CD4-positive, alpha-beta T cell treated with Interleukin-2 at 100 ng/mL for 4 hours (primary cell): ENCODE results near the gene MRPS34.
"Not testable (repeated sequence)": the region's sequence is repeated elsewhere in the genome, so short reads cannot be mapped to it uniquely, and the experiment has no call there.

ENCODE experiments used
- DNase-seq: peaks from one replicate; pipeline ENCODE4 v3.0.0-alpha.2; 2020; ENCODE audit warnings: low spot score

MRPS34 gene

GRCh38 chr16:1772908-1773702 is at the start of gene MRPS34:
MRPS34 (minus strand) TSS chr16:1773134; CDS start chr16:1773119, 15 bp downstream.
- peak; percentile 81 for DNase-seq

- no peak for DNase-seq
Observed at GRCh38 chr16:1821861-1822611, 49.1 kb upstream of the MRPS34 start.

GRCh38 chr16:1820946-1821290 is 48.0 kb upstream of the MRPS34 start:
- DNase-seq = no peak

GRCh38 chr16:1820096-1820945 is 47.4 kb upstream of the MRPS34 start:
- DNase-seq = no peak

- DNase-seq = no peak
Observed at GRCh38 chr16:1819611-1820010, 46.7 kb upstream of the MRPS34 start.

GRCh38 chr16:1818873-1819525 is 46.1 kb upstream of the MRPS34 start:
- DNase-seq = no peak

DNA sequence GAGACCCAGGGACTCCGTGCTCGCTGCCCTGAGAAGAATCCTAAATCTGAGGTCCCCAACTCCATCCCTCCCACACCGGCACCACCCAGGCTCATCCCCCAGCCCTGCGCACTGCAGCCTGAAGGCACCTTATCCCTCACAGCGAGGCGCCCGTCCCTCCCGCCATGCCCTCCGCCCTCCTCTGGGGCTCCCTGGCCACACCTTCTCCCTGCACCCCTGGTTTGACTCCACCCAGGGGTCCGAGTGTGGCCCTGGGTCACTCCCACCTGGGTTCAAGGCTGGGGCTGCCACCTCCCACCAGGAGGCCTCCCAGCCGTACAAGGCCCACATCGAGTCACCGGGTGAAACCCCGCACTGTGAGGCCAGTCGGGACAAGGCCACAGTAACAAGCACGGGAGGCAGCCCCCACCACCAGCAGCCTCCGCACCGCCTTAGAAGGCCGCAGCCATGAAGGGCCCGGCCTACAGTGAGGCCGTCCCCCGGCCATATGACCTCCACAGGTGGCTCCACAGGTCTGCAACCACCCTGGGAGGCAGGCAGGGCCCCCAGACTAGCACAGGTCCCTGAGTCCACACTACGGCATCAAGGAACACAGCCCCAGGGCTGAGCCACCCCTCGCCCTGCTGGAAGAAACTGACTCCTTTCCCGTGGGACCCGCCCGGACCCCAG is 45.4 kb upstream of the MRPS34 start:
- DNase-seq = no peak

DNA sequence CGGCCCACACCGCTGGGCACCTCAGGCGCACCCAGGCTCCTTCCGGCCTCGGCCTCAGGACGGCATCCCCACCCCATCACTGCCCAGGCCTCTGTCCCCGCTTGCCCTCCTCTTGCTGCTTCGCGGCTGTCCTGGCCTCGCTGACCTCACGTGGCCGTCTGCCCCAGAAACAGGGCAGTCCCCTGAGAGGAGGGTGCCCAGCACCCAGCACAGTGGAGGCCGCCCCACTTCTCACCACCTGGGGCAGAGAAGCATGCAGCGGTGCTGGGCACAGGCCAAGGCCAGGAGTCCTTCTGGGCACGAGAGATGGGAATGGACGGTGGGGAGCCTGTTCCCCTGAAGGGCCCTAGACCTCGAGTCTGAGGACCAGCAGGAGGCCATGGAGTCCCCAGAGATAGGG is 44.8 kb upstream of the MRPS34 start:
- DNase-seq = no peak

DNA sequence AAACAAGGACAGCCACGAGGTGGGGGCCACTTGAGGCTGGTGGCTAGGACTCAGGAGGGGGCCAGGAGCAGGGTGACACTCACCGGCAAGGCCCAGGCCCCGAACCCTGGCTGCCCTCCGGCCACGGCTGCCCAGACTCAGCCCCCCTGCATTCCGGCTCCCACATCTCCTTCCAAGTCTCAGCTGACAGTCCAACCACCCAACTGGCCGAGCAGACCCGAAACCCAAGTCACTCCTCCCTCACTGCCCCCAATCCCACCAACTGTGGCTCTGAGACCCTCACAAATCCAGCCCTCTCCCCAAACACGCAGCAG is 44.3 kb upstream of the MRPS34 start:
- no peak for DNase-seq

DNA sequence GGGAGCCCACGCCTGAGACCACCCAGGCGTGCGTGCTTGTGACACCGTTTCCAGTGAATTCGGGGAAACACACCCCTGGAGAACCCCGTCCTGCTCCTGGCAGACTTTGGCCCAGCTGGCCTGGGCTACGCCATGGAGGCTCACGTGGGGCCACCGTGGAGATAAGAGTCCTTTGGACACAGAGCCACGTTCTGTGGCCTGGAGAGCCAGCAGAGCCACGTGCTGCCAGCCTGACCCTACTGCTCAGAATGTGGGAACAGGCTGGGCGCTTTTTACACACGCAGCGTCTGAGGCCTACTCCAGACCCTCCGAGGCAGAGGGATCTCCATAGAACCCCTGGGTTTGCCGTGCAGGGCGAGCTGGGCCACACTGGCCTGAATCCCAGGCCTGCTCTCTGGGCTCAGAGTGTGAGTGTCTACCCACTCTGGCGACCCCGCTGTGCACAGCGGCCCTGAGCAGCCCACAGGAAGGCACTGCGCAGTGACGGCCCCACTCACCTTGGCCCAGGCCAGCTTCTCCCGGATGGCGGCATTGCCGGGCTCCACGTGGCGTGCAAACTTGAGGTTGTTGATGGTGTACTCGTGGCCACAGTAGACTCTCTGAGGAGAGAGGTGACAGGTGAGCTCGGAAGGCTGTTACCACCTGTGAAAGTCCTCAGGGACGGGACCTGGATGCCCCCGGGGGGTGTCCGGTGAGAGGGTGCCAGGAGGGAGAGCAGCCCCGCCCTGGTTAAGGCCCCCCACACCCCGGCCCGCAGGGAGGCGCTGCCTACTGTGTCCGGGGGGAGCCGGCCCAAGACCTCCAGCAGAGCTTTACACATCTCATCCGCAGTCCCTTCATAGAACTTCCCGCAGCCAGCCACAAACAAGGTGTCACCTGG is 43.7 kb upstream of the MRPS34 start:
- no peak for DNase-seq

DNA sequence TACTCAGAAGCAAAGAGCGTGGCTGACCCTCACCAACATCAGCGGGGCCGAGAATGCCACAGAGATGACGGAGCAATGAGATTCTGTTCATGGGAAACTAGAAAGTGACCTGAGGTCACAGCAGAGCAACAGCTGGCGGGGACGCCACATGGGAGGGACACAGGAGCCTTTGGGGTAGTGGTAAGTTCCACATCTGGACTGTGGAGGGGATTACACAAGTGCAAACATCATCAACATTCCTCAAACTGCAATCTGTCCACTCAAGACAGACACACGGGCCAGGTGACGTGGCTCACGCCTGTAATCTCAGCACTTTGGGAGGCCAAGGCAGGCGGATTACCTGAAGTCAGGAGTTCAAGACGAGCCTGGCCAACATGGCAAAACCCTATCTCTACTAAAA is 42.5 kb upstream of the MRPS34 start:
- no peak for DNase-seq

DNA sequence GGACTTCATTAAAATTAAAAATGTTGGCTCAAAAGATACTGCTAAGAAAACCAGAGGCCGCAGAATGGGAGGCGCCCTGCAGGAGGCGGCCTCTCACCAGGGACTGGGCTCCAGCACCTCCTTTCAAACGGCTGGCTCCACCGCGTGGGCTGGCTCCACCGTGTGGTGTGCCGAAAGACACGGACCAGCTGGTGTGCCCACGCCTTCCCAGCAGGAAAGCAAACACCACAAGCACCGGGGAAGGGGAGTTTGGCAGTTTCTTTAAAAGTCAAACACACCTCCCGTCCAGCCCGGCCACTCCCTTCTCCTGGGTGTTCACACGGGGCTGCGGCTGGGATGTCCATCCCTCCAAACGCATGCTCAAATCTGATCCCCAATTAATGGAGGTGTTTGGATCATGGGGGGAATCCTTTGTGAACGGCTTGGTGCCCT is 39.8 kb upstream of the MRPS34 start:
- DNase-seq = peak; percentile 21

GRCh38 chr16:1810536-1810935 is 37.6 kb upstream of the MRPS34 start:
- DNase-seq = no peak

DNA sequence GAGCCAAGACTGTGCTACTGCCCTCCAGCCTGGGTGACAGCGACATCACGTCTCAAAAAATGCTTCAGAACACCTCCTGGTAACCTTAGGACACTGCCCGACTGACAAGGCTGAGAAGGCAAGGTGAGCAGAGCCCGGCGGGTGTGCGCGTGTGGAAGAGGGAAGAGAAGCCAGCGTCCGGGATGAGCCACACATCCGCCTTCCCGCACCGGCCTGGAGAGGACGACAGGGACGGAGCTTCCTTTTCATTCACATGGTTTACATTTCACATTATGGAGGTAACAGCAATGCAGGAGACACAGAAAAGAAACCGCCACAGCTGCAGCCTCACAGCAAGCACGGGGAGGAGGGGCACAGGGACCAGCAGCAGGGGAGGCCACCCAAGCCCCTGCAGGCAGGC is 37.2 kb upstream of the MRPS34 start:
- no peak for DNase-seq

DNA sequence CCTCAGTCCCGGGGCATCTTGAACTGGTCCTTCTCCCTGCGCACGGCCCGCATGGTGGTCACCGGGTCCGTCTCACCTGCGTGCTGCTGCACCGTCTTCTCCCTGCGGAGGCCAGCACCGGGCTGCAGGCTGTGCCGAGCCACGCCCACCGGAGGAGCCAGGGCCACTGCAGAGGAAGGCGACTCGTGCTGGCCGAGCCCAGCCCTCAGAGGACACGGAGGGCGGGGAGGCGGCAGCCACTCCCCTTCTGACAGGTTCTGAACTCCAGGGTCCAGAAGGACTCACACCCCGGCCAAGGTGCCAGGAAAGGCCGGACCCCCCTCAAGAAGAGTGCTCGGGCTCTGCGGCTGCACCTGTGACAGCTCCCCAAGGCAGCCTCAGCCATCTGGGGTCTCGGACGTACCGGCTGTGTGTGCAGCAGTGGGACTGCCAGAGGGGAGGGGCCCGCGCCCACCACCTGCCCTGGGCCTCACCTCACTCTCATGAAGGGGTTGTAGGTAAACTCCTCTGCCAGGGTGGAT is 36.4 kb upstream of the MRPS34 start:
- DNase-seq = no peak

- DNase-seq = no peak
Observed at GRCh38 chr16:1808691-1809090, 35.8 kb upstream of the MRPS34 start.

- DNase-seq = no peak
Observed at GRCh38 chr16:1807626-1808025, 34.7 kb upstream of the MRPS34 start.

DNA sequence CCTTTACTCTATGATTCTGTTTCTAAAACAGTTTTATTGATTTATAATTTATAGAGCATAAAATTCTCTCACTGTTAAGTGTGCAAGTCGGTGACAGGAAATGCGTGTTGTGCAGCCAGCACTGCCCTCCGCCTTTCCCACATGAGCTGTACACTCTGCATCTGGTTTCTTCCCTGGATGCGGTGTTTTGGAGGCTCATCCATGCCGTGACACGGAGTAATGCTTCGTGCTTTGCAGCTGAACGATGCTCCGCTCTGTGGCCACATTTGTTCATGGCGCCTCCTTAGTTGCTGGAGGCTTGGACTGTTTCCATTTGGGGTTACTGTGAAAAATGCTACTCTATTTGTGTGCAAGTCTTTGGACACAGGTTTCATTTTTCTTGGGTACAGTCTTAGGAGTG is 27.8 kb upstream of the MRPS34 start:
- no peak for DNase-seq

- DNase-seq = not testable (repeated sequence)
Observed at GRCh38 chr16:1799263-1799662, 26.3 kb upstream of the MRPS34 start.

DNA sequence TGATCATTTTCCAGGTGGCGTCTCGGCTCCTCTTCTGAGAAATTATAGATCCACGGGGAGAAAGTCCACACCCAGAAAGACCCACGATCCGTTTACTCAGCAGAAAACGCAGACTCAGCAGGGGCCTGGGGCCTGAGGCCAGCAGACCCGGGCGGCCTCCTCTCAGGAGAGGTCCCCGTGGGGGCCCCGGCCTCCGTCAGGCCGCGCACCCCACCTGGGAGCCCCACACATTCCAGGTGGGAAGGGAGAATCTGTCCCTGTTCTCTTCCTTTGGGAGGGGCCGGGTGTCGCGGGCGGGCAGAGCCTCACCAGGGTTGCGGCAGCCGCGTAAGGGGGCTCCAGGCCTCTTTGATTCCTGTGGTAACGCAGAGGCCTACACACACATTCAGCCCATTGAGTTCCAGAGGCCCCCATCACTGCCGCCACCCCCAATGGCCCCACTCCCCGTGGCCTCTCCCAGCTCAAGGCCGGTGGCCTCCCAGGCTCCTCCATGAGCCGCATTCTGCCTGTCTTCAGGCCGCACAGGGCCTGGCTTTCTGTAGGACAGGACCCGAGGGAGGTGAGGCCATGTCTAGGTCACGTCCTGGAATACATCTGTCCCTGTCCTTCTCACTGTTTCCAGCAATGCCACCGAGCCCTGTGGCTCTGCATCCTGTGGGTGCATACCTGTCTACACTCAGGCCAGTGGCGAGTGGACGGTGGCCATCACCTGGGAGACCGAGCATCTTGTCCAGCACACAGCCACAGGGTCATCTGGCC is 22.2 kb upstream of the MRPS34 start:
- DNase-seq = no peak
